ENCODE measurements around the gene BMF.

DNA sequence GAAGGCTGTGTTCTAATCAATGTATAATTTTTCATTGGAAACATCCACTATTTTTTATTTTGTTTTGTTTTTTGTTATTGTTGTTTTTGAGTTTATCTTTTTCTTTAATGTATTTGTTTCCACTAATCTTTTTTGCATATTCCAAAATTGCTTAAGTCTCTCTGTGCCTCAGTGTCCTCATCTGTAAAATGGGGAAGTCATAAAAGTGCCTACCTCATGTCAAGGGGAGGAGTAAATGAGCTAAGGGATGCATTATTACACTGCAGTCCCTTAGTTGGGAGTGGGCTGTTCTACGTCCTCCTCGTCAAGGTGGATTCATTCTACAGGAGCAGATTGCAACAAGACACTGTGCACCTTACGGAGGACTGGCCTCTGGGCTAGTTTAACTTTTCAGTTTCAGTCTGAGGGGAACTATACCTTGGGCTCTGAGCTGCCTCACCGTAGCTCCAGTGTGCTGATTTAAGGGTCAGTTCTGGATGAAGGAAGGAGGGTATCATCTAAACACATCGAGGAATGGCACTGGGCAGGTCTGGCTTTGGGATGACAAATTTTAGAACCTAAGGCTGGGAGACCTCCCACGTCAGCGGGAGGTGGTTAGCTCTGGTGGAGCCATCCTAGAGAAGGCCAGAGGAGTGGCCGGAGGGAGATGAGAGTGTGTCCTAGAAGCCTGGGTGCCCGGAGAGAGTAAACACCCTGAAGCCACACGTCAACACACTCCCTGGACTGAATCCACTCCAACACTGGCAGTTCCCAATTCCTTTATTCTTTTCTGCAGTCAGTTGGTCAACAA is 64.6 kb downstream of the BMF start:
- TF ChIP-seq, protein P1, sequence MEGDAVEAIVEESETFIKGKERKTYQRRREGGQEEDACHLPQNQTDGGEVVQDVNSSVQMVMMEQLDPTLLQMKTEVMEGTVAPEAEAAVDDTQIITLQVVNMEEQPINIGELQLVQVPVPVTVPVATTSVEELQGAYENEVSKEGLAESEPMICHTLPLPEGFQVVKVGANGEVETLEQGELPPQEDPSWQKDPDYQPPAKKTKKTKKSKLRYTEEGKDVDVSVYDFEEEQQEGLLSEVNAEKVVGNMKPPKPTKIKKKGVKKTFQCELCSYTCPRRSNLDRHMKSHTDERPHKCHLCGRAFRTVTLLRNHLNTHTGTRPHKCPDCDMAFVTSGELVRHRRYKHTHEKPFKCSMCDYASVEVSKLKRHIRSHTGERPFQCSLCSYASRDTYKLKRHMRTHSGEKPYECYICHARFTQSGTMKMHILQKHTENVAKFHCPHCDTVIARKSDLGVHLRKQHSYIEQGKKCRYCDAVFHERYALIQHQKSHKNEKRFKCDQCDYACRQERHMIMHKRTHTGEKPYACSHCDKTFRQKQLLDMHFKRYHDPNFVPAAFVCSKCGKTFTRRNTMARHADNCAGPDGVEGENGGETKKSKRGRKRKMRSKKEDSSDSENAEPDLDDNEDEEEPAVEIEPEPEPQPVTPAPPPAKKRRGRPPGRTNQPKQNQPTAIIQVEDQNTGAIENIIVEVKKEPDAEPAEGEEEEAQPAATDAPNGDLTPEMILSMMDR (IDR thresholded peaks at IDR 0.05; ENCODE audit: insufficient read depth, low read length, poor library complexity, severe bottlenecking) = no peak
- TF ChIP-seq EZH2phosphoT487 (conservative IDR thresholded peaks at IDR 0.05; ENCODE audit: low read length) = no peak

Data from SU-DHL-6 (cell line).